Measurements from ENCODE around the gene DDAH1.
"Not testable (repeated sequence)": the region's sequence is repeated elsewhere in the genome, so short reads cannot be mapped to it uniquely, and the experiment has no call there.

The DDAH1 gene

GRCh38 chr1:85357817-85358216 lies 107.1 kb downstream of the DDAH1 start:
- CTCF ChIA-PET, result no interaction called here
- H3K27ac Mint-ChIP-seq, result no peak overlapping the region
- no peaks in the 10 kb centered on the region for H3K4me1 Mint-ChIP-seq
- H3K27me3 Mint-ChIP-seq, result peaks cover 4% of the 10 kb centered on the region
- no peaks in the 10 kb centered on the region for H3K36me3 Mint-ChIP-seq
- no peak for DNase-seq
- no peaks in the 10 kb centered on the region for H3K9me3 Mint-ChIP-seq
- no peak overlapping the region for H3K4me3 Mint-ChIP-seq

- Mint-ChIP-seq H3K4me3 (no peak overlapping the region), H3K27me3 (no peaks in the 10 kb centered on the region), H3K4me1 (no peaks in the 10 kb centered on the region), H3K36me3 (no peaks in the 10 kb centered on the region), H3K27ac (no peak overlapping the region), H3K9me3 (no peaks in the 10 kb centered on the region)
- no peak for DNase-seq
- CTCF ChIA-PET, result interaction anchor here (0.7 kb wide), 1 partner anchor 35 kb away, joined by 4 read pairs; no protein-coding TSS in a partner anchor
These were observed 108.8 kb downstream of the DDAH1 start for GRCh38 chr1:85356130-85356529.

- DNase-seq, result no peak
- CTCF ChIA-PET, result no interaction called here
- H3K36me3 Mint-ChIP-seq, result no peaks in the 10 kb centered on the region
- no peak overlapping the region for H3K27ac Mint-ChIP-seq
- no peaks in the 10 kb centered on the region for H3K27me3 Mint-ChIP-seq
- no peak overlapping the region for H3K4me3 Mint-ChIP-seq
- H3K4me1 Mint-ChIP-seq, result no peaks in the 10 kb centered on the region
- H3K9me3 Mint-ChIP-seq, result no peaks in the 10 kb centered on the region
These were observed 112.9 kb downstream of the DDAH1 start for GRCh38 chr1:85352055-85352454.

- no peaks in the 10 kb centered on the region for H3K4me1 Mint-ChIP-seq
- H3K9me3 Mint-ChIP-seq, result no peaks in the 10 kb centered on the region
- no peak for DNase-seq
- H3K27ac Mint-ChIP-seq, result no peak overlapping the region
- H3K4me3 Mint-ChIP-seq, result no peak overlapping the region
- no peaks in the 10 kb centered on the region for H3K27me3 Mint-ChIP-seq
- CTCF ChIA-PET, result no interaction called here
- H3K36me3 Mint-ChIP-seq, result no peaks in the 10 kb centered on the region
These were observed 113.6 kb downstream of the DDAH1 start for GRCh38 chr1:85351202-85351828.

GRCh38 chr1:85349224-85349623 lies 115.7 kb downstream of the DDAH1 start:
- H3K27ac Mint-ChIP-seq, result no peak overlapping the region
- no peaks in the 10 kb centered on the region for H3K4me1 Mint-ChIP-seq
- H3K4me3 Mint-ChIP-seq, result no peak overlapping the region
- DNase-seq, result no peak
- H3K27me3 Mint-ChIP-seq, result no peaks in the 10 kb centered on the region
- CTCF ChIA-PET, result no interaction called here
- H3K36me3 Mint-ChIP-seq, result no peaks in the 10 kb centered on the region
- no peaks in the 10 kb centered on the region for H3K9me3 Mint-ChIP-seq

- H3K27ac Mint-ChIP-seq, result no peak overlapping the region
- CTCF ChIA-PET, result no interaction called here
- no peaks in the 10 kb centered on the region for H3K9me3 Mint-ChIP-seq
- no peak overlapping the region for H3K4me3 Mint-ChIP-seq
- H3K27me3 Mint-ChIP-seq, result no peaks in the 10 kb centered on the region
- DNase-seq, result no peak
- no peaks in the 10 kb centered on the region for H3K4me1 Mint-ChIP-seq
- no peaks in the 10 kb centered on the region for H3K36me3 Mint-ChIP-seq
These were observed 117.1 kb downstream of the DDAH1 start for GRCh38 chr1:85347908-85348307.

- DNase-seq, H3K27ac Mint-ChIP-seq, H3K4me3 Mint-ChIP-seq, CTCF ChIA-PET, H3K27me3 Mint-ChIP-seq, H3K9me3 Mint-ChIP-seq, H3K4me1 Mint-ChIP-seq, H3K36me3 Mint-ChIP-seq: not testable (repeated sequence)
These were observed 117.7 kb downstream of the DDAH1 start for GRCh38 chr1:85347275-85347674.

GRCh38 chr1:85344256-85344694 lies 120.7 kb downstream of the DDAH1 start:
- DNase-seq, result no peak
- peaks cover 4% of the 10 kb centered on the region for H3K27me3 Mint-ChIP-seq
- H3K27ac Mint-ChIP-seq, result no peak overlapping the region
- no peaks in the 10 kb centered on the region for H3K4me1 Mint-ChIP-seq
- H3K9me3 Mint-ChIP-seq, result no peaks in the 10 kb centered on the region
- H3K36me3 Mint-ChIP-seq, result no peaks in the 10 kb centered on the region
- CTCF ChIA-PET, result no interaction called here
- no peak overlapping the region for H3K4me3 Mint-ChIP-seq

- no peak for DNase-seq
- Mint-ChIP-seq H3K9me3 (no peaks in the 10 kb centered on the region), H3K27ac (no peak overlapping the region), H3K4me3 (no peak overlapping the region), H3K27me3 (peaks cover 4% of the 10 kb centered on the region), H3K36me3 (no peaks in the 10 kb centered on the region), H3K4me1 (no peaks in the 10 kb centered on the region)
- CTCF ChIA-PET, result no interaction called here
These were observed 121.2 kb downstream of the DDAH1 start for GRCh38 chr1:85343612-85344255.

- DNase-seq, result no peak
- no peaks in the 10 kb centered on the region for H3K4me1 Mint-ChIP-seq
- H3K4me3 Mint-ChIP-seq, result no peak overlapping the region
- H3K27ac Mint-ChIP-seq, result no peak overlapping the region
- no peaks in the 10 kb centered on the region for H3K9me3 Mint-ChIP-seq
- peaks cover 4% of the 10 kb centered on the region for H3K27me3 Mint-ChIP-seq
- H3K36me3 Mint-ChIP-seq, result no peaks in the 10 kb centered on the region
- CTCF ChIA-PET, result no interaction called here
These were observed 121.7 kb downstream of the DDAH1 start for GRCh38 chr1:85343213-85343611.

- H3K27ac Mint-ChIP-seq, result no peak overlapping the region
- H3K9me3 Mint-ChIP-seq, result no peaks in the 10 kb centered on the region
- H3K36me3 Mint-ChIP-seq, result no peaks in the 10 kb centered on the region
- DNase-seq, result no peak
- CTCF ChIA-PET, result no interaction called here
- no peaks in the 10 kb centered on the region for H3K4me1 Mint-ChIP-seq
- peaks cover 9% of the 10 kb centered on the region for H3K27me3 Mint-ChIP-seq
- no peak overlapping the region for H3K4me3 Mint-ChIP-seq
These were observed 122.8 kb downstream of the DDAH1 start for GRCh38 chr1:85342207-85342606.

- H3K27ac Mint-ChIP-seq, result no peak overlapping the region
- peaks cover 17% of the 10 kb centered on the region for H3K27me3 Mint-ChIP-seq
- H3K9me3 Mint-ChIP-seq, result no peaks in the 10 kb centered on the region
- no peaks in the 10 kb centered on the region for H3K4me1 Mint-ChIP-seq
- H3K4me3 Mint-ChIP-seq, result no peak overlapping the region
- DNase-seq, result no peak
- CTCF ChIA-PET, result no interaction called here
- H3K36me3 Mint-ChIP-seq, result no peaks in the 10 kb centered on the region
These were observed 124.5 kb downstream of the DDAH1 start for GRCh38 chr1:85340427-85340826.

GRCh38 chr1:85339656-85340399 lies 125.1 kb downstream of the DDAH1 start:
- no peak for DNase-seq
- Mint-ChIP-seq H3K27me3 (peaks cover 17% of the 10 kb centered on the region), H3K4me1 (peaks cover 3% of the 10 kb centered on the region), H3K36me3 (no peaks in the 10 kb centered on the region), H3K27ac (no peak overlapping the region), H3K9me3 (no peaks in the 10 kb centered on the region), H3K4me3 (no peak overlapping the region)
- CTCF ChIA-PET, result no interaction called here

GRCh38 chr1:85339089-85339488 lies 125.9 kb downstream of the DDAH1 start:
- Mint-ChIP-seq H3K27me3 (peaks cover 17% of the 10 kb centered on the region), H3K4me1 (peaks cover 9% of the 10 kb centered on the region), H3K27ac (no peak overlapping the region), H3K36me3 (no peaks in the 10 kb centered on the region), H3K9me3 (peaks cover 3% of the 10 kb centered on the region), H3K4me3 (no peak overlapping the region)
- CTCF ChIA-PET, result interaction anchor here (0.6 kb wide), 1 partner anchor 57 kb away, joined by 3 read pairs; no protein-coding TSS in a partner anchor
- DNase-seq, result no peak

GRCh38 chr1:85334962-85335361 lies 130.0 kb downstream of the DDAH1 start:
- H3K27me3 Mint-ChIP-seq, result peaks cover 23% of the 10 kb centered on the region
- H3K4me3 Mint-ChIP-seq, result no peak overlapping the region

More at GRCh38 chr1:85334962-85335361, 130.0 kb downstream of the DDAH1 start:
- no peak overlapping the region for H3K27ac Mint-ChIP-seq
- H3K36me3 Mint-ChIP-seq, result no peaks in the 10 kb centered on the region
- H3K4me1 Mint-ChIP-seq, result peaks cover 12% of the 10 kb centered on the region
- DNase-seq, result no peak
- H3K9me3 Mint-ChIP-seq, result peaks cover 13% of the 10 kb centered on the region
- CTCF ChIA-PET, result no interaction called here
